GM19455 (cell line): Measurements from ENCODE around the gene MUC5B.
"Not testable (repeated sequence)": the region's sequence is repeated elsewhere in the genome, so short reads cannot be mapped to it uniquely, and the experiment has no call there.

ENCODE experiments used
- ATAC-seq: cut with Tn5 transposase; IDR thresholded peaks from one replicate; pipeline ENCODE4 v1.9.1; 2021; ENCODE audit not compliant: unreplicated experiment

The MUC5B gene

DNA sequence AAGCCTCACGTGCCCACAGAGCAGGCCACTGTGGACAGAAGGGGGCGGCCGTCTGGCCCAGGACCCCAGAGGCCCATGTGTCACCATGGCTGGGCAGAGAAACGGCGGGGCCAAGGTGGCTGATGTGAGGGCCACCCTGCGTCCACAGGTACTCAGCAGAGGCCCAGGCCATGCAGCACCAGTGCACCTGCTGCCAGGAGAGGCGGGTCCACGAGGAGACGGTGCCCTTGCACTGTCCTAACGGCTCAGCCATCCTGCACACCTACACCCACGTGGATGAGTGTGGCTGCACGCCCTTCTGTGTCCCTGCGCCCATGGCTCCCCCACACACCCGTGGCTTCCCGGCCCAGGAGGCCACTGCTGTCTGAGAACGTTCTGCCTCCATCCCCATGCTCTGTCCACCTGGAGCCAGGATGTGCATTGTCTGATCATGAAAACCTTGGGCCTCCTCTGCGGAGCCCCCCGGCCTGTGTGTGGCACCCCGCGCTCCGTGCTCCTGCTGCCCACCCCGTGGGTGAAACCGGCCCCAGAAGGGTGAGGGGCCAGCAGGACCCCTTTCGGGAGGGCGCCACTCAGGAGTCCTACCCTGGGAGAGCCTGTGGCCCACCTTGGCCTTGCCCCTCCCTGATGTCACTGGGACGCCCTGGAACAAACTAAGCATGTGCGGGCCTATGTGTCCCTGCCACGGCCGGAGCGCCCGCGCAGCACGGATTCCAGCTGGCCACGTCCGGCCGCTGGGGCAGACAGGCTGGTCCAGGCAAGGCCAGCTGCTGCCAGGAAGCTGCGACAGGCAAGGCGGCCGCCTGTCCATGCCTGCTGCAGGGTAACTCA, 38.6 kb downstream of the MUC5B start:
- no peak for ATAC-seq

DNA sequence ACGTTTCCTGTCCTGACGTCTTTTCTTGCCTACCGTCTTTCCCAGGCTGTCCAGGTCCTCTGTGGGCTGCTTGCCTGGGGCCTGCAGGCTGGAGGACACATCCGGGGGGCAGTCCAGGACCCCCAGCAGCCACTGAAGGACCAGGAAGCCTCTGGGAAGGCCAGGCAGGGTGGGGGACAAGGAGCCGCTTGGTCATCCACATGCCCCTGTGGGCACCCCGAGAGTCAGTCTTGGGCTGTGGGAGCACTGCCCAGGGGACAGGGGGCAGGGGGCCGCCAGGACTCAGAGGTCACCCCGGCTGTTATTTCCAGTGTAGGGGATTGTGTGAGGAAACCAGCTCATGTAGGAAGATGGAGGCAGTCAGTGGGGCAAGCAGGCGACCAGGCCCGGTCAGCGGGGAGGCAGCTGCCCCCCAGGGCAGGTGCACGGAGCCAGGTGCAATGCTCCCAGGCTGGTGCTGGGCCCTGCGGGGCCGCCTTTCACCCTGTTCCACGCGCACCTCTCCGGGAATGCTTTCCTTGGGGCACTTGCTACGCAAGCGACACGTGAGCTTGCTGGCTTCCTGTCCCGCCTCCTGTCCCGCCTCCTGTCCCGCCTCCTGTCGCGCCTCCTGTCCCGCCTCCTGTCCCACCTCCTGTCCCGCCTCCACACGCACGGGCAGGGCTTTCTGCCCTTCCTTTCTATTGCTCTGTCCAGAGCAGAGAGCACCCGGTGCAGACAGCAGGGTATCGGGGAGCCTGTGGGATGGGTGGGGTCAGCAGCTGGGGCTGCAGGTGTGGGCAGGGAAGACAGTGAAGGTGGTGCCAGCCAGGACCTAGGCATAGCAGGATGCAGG, 39.5 kb downstream of the MUC5B start:
- ATAC-seq: peak; percentile 79

DNA sequence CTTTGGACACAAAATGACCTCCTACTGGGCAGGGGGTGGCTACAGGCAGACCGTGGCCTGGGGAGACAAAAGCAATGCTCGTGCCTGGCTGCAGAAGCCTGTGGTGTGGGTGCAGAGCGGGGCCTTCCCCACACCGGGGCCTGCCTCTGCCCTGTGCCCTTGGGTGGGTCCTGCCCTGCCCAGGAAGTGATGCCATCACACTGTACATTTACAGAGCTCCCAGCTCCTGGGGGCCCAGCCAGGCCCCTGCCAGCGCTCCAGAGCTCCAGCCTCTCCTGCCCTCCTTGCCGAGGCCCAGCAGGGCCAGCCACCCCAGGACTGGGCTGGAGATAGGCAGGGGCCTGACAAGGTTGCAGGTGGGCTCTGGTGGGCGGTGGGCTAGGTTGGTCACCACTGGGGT, 40.1 kb downstream of the MUC5B start:
- ATAC-seq: no peak

DNA sequence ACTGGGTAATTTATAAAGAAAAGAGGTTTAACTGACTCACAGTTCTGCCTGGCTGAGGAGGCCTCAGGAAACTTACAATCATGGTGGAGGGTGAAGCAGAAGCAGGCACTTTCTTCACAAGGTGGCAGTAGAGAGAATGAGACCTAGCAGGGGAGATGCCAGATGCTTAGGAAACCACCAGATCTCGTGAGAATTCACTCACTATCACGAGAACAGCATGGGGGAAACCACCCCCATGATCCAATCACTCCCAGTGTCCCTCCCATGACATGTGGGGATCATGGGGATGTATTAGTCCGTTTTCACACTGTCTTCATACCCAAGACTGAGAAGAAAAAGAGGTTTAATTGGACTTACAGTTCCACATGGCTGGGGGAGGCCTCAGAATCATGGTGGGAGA, 41.6 kb downstream of the MUC5B start:
- ATAC-seq: not testable (repeated sequence)

DNA sequence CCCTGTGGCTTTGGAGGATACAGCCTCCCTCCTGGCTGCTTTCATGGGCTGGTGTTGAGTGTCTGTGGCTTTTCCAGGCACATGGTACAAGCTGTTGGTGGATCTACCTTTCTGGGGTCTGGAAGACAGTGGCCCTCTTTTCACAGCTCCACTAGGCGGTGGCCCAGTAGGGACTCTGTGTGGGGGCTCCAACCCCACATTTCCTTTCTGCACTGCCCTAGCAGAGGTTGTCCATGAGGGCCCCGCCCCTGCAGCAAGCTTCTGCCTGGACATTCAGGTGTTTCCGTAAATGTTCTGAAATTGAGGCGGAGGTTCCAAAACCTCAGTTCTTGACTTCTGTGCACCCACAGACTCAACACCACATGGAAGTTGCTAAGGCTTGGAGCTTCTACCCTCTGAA, 42.6 kb downstream of the MUC5B start:
- not testable (repeated sequence) for ATAC-seq

DNA sequence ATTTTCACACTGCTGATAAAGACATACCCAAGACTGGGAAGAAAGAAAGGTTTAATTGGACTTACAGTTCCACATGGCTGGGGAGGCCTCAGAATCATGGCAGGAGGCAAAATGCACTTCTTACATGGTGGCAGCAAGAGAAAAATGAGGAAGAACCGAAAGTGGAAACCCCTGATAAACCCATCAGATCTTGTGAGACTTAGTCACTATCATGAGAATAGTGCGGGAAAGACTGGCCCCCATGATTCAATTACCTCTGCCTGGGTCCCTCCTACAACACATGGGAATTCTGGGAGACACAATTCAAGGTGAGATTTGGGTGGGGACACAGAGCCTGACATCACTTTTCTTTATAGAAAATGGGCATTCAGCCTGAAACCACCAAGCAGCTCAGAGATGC, 44.1 kb downstream of the MUC5B start:
- ATAC-seq: not testable (repeated sequence)

DNA sequence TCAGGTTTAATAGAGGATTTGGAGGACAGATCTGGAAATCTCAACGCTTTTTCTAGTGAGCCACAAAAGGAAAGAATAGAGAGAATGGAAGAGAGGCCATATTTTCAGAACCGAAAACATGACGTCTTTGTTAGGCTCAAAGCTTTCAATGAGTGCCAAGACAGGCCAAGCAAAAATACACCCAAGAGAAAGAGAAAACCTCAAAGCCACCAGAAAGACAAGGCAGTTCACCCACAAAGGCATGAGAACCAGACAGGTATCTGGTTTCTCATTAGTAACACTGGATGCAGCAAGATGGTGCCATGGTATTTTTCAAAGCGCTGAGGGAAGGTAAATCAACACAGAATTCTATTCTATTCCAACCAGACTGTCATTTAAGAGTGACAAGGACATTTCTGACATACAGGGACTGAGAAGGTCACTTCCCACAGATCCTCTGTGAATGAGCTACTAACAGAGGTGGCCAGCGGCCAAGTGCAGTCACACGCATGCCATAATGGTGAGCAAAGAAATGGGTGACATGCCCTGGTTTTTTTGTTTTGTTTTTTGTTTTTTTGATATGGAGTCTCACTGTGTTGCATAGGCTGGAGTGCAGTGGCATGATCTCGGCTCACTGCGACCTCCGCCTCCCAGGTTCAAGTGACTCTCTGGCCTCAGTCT, 44.7 kb downstream of the MUC5B start:
- no peak for ATAC-seq

DNA sequence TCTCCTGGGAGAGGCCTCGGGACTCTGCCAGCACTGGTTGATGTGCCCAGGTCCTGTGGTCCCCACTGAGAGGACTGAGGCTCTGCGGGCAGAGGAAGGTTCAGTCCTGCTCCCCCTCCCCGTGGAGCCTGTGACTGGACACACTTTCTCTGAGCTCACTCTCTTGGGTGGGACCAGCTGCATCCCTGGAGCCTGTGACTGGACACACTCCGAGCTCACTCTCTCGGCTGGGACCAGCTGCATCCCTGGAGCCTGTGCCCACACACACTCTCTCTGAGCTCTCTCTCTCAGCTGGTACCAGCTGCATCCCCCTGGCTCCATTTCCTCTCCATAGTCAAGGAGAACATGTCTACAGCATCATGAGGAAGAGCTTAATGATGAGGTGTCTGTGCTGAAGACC, 47.1 kb downstream of the MUC5B start:
- ATAC-seq: no peak

DNA sequence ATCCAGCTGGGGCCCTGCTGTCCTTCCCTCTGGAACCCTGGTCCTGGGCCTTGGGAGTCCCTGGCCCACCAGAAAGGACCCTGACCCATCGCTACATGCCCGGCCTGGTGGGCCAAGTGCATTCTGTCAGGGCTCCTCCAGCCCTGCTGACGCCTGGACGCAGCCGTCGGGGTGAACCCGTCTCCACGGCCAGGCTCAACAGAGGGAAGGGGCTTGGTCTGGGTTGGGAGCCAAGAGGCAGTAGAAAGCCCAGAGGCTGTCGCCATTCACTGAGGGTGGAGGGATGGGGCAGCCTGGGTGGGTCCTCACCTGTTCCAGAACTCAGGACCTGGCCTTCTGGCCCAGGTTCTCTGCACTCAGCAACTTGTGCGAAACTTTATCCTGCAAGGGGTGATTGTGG, 47.6 kb downstream of the MUC5B start:
- ATAC-seq: no peak

DNA sequence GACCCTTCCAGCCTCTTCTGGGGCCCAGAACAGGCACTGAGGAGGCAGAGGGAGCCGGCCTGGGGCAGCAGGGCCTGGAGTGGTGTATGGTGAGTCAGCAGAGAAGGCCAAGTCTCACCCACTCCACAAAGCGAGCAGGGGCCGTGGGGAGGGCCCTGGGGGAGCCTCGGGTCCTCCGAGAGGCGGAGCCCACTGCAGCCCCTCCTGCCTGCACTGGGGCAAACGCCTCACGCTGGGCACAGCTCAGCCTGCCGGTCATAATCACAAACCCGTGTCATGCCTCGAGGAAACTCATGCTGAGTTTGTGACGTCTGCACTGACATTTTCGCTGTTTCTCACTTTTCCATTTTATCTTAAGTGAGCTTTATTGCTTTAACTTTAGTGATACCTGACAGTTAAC, 48.1 kb downstream of the MUC5B start:
- no peak for ATAC-seq

DNA sequence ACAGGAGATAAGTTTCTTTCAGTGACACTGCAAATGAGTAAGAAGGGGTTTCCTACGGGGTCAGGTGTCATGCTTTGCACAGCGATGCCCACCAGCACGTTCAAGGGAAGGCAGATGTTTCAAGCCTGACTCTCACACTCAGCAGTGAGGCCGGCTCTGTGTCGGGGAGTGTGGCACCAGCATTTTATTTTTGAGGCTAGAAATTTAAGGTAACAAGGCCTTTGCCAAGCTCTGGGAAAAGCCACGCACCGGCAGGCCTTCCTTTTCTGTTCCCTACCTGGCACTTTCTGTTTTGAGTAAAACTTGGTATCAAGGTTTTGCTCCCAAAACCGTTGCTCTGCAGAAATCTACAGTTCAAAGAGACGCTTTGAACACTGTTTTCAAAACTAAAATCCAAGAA, 48.5 kb downstream of the MUC5B start:
- no peak for ATAC-seq

DNA sequence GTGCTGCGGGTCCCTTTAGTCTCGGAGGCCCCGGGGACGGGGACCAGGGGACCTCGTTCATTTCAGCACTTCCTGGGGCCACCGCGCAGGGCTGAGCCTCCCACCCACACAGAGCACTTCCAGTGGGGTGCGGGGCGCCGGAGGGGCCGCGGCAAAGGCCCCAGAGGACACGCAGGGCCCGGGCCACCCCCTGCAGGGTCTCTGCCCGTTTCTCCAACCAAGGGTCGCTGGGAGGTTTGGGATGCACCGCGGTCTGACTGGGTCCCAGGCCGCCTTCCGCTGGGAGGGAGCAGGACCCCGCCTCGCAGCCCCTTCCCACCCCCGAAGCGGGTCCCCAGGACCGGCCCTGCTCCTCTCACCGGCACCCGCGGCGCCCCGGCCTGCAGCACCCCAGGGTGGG, 49.1 kb downstream of the MUC5B start:
- no peak for ATAC-seq

DNA sequence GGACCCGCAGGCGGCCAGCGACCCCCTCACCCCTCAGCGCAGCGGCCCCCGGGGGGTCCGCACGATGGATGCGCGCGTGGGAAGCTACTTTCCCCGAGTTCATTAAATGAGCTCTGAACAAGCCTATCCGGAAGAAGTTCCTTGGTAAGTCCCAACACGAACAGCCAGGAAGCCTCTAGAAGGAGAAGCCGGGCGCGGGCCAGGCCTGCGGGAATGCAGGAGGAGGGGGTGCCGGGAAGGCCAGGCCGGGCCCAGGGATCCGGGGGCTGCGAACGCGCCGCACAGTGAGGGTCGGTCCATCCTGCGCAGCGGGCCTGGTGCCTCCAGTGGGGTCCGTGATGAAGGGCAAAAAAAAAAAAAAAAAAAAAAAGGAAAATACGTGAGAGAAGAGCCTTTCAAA, 49.7 kb downstream of the MUC5B start:
- ATAC-seq: no peak

DNA sequence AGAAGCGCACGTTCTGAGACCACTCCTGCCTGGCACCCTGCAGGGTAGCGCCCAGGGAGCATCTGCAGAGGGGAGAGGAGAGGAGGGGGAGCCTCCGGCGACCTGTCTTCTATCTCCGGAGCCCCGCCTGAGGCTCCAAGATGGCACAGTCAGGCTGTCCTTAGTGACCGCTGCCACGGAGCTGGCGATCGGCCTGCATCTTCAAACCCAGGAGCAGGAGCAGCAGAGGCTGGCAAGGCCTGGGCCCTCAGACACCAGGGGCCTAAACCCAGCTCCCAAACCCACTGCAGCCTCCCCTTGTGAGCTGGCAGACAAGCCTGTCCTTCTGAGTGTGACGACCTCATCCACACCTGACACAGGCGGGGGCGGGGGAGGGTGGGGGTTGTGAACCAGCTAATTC, 51.6 kb downstream of the MUC5B start:
- ATAC-seq: no peak

DNA sequence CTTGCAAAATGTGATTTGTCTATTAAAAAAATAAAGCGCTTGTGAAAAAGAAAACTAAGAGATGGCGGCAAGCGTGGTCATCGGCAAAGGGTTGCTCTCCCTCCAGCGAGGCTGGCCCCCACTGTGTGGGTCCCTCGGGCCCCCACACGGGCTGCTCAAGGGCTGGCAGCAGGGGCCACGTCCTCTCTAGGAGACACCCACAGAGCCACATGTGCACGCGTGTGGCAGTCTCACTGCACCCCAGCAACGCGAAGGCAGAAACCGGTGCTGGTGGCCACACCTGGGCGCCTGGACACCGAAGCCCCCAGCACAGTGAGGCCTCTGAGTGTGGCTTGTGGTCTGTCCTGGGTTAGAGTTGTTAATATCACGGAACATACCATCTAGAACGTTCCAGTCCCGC, 52.2 kb downstream of the MUC5B start:
- ATAC-seq: no peak

DNA sequence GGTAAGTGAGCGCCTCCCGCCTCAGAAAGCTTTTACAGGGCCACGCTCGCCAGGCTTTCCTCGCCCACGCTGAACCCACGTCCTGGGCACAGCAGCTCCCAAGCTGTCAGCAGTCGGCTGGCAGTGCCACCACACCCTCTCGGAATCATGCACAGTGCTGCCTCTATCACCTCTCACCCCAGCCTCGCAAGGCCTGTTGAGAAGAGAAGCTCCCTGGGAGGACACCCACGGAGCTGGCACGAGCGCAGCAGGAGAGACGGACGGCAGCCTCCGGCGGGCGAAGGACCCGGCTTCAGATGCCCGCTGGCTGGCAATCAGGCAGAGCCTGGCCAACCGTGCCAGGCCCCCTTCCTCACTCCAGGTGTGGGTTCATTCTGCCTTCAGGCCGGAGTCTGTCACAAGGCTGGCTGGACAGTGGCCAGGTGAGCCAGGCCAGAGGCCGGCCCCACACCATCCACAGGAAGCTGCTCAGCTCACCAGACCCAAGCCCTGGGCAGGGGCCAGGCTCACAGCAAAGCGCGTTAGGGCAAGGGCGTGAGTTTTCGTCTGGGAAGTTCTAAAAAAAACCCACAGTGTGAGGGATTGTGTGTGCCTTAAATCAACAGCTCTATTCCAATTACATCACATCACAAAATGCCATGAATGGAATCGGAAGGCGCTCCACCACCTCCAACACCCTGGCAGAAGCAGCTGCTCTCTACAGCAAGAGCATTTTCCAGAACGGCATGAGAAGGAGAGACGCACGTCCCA, 53.4 kb downstream of the MUC5B start:
- ATAC-seq: no peak

DNA sequence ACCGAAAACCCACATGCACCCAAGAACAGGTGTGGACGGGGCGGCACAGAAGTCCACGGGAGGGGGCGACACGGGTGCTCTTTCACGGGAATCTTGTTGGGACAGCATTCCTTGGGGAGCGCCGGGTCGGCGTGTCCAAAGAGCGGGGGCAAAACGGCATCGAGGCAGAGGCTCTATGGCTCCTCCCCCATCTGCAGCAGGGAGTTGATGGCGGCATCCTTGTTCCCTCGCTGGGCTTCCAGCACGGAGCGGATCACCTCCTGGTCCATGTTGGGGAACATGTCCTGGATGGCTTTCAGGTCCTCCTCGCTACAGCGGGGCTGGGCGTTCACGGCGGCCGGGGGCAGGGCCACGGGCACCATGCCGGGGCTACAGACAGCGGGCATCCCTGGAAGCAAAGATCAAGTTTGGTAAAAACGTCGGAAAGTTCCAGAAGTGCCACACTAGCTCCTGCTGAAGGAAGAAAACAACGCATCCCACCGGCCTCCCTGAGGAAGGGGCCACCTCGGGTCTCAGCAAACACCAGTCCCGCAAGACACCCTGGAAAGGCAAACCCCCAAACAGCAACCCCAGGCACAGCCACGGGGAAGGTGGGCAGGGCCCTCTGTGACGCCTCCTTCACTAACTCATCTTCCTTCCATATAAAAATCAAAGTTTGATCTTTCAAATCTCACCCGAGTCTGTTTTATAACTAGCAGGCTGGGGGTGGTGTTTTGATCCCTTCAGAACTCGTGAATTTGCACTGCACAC, 54.2 kb downstream of the MUC5B start:
- no peak for ATAC-seq

DNA sequence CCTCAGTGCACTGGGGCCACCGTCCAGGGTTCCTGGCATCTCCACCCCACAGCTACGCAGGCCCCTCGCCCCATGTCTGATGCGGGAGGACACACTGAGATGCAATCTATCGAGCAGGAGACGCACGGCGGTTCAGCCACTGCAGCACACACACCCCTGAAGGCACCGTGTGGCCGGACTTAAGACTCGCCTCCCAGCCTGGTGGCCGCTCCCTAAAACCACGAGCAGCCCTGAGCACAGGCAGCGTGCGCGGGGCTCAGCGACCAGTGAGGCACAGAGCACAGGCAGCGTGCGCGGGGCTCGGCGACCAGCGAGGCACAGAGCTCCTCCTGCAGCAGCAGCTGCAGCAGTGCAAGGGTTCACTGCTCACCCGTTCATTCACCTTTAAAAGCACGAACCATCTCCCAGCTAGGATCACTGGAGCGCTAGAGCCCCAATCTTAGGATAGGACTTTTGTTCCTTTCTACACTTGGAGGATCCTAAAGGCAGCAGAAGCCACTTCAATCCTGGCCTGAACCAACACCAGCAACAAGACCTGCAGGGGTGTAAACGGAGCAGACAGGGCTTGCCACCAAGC, 55.2 kb downstream of the MUC5B start:
- ATAC-seq: no peak

DNA sequence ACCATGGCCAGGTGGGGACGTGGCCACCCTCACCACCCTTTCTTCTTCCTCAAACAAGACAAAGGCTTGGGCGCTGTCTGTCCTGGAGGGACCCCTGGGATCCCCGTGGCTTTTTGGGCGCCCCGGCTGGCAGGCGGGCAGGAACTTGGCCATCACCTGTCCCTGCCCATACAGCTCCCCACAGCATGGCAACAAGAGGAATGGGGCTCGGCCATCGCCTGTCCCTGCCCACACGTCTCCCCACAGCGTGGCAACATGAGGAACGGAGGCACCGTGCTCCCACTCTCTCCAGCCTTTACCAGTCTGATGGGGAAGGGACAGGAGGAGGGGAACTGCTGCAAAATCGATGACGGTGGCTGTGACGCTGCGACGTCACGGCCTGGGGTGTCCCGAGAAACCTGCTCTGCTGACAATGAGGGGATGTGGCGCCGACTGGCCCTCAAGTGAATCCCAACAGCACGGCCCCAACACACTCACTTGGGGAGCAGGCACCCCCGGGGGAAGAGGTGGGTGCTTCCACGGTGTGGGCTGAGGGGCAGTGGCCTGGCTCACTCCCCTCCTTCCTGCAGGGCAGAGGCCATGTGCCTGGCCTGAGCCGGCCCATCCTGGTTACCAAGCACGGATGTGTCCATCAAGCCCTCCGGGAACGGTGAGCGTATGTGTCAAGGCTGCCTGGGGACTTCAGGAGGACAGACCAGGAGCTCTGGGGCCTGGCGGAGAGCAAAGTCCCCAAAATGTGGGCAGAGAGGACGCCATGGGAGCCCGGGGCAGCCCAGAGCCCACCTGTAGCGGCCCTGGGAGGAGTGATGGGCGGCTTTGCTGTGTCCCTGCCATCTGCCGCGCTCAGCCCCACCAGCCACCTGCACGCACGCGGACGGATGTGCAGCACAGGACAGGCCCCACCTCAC, 56.2 kb downstream of the MUC5B start:
- ATAC-seq: no peak
